ENCODE measurements around the gene PLEKHO2. TPM values are rescaled to one million over a fixed set of nuclear protein-coding genes. Genes with fewer than 3 reads are reported as not detected.

Gene PLEKHO2
- total and polyA plus RNA-seq, 2 donors (not counting 3 experiments of a cell fraction or from before 2014, with no cell fraction given), result 21.9 to 24.9 TPM

GRCh38 chr15:64875641-64876223, 34.0 kb downstream of the PLEKHO2 start:
- peaks cover 12% of the 10 kb centered on the region for H3K4me1 ChIP-seq (ENCODE audit: control insufficient read depth, extremely low read depth, insufficient read depth, low read length)
- intact Hi-C loops (cut with micrococcal nuclease) (loop anchor here (2.0 kb wide), 1 partner anchor 17 kb away; no protein-coding TSS in a partner anchor), dilution Hi-C loops (cut with MboI; ENCODE audit: extremely low pct_ligation_motif_present, low sequenced_read_pairs) (no loop called here)
- no TSS peak for BruUV-seq (replicated peaks)
- TF ChIP-seq, protein P1, sequence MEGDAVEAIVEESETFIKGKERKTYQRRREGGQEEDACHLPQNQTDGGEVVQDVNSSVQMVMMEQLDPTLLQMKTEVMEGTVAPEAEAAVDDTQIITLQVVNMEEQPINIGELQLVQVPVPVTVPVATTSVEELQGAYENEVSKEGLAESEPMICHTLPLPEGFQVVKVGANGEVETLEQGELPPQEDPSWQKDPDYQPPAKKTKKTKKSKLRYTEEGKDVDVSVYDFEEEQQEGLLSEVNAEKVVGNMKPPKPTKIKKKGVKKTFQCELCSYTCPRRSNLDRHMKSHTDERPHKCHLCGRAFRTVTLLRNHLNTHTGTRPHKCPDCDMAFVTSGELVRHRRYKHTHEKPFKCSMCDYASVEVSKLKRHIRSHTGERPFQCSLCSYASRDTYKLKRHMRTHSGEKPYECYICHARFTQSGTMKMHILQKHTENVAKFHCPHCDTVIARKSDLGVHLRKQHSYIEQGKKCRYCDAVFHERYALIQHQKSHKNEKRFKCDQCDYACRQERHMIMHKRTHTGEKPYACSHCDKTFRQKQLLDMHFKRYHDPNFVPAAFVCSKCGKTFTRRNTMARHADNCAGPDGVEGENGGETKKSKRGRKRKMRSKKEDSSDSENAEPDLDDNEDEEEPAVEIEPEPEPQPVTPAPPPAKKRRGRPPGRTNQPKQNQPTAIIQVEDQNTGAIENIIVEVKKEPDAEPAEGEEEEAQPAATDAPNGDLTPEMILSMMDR (IDR thresholded peaks at IDR 0.05; ENCODE audit: extremely low read depth in 1 of 2, insufficient read depth in 1 of 2, low read depth in 1 of 2, low read length in 2 of 2), result no peak
- TF ChIP-seq JUN (IDR thresholded peaks at IDR 0.05; ENCODE audit: borderline replicate concordance, insufficient read depth, insufficient read length, low read depth), result no peak
- TF ChIP-seq EZH2 (IDR thresholded peaks at IDR 0.05; ENCODE audit: borderline replicate concordance, low read depth, low read length, severe bottlenecking), result no peak
- TF ChIP-seq MYC (IDR thresholded peaks at IDR 0.05; ENCODE audit: low read depth, low read length), result no peak
- no peak for TF ChIP-seq FOS (IDR thresholded peaks at IDR 0.05; ENCODE audit: borderline replicate concordance, insufficient read depth, low read length)
- no peak for TF ChIP-seq POLR2A (IDR thresholded peaks at IDR 0.05; ENCODE audit: low read depth, low read length)
- TF ChIP-seq MAX (IDR thresholded peaks at IDR 0.05; ENCODE audit: insufficient read depth, insufficient read length), result no peak
- no peak for TF ChIP-seq GATA2 (IDR thresholded peaks at IDR 0.05; ENCODE audit: insufficient read depth, insufficient read length, low read depth, low read length)
- TF ChIP-seq POLR2AphosphoS5 (IDR thresholded peaks at IDR 0.05; ENCODE audit: insufficient read depth, low read depth, low read length), result no peak
- FAIRE-seq (no peak), DNase-seq (ENCODE audit: low read depth, low spot score) (no peak)
- H3K27ac ChIP-seq (ENCODE audit: insufficient read depth, low read depth, low read length), result no peak overlapping the region
- H3K36me3 ChIP-seq (ENCODE audit: control insufficient read depth in 2 of 2, extremely low read depth in 1 of 2, insufficient read depth in 2 of 2, low read length in 2 of 2), result no peaks in the 10 kb centered on the region
- no peaks in the 10 kb centered on the region for H3K27me3 ChIP-seq (ENCODE audit: control insufficient read depth in 2 of 2, insufficient read depth in 2 of 2, low read length in 2 of 2)
- no peaks in the 10 kb centered on the region for H3K9me3 ChIP-seq (replicated peaks; ENCODE audit: control insufficient read depth, insufficient read depth, low read length)
- H4K20me1 ChIP-seq (replicated peaks; ENCODE audit: control insufficient read depth, extremely low read depth, insufficient read depth, low read length), result no peaks in the 10 kb centered on the region
- H2AFZ ChIP-seq (ENCODE audit: low read depth, low read length), result no peak overlapping the region
- H3K9me1 ChIP-seq (replicated peaks; ENCODE audit: control insufficient read depth, extremely low read depth, insufficient read depth, low read length), result no peaks in the 10 kb centered on the region
- H3K79me2 ChIP-seq (ENCODE audit: control insufficient read depth, insufficient read depth, low read length), result no peaks in the 10 kb centered on the region
- ChIA-PET CTCF (interaction anchor here (1.5 kb wide), 1 partner anchor 11 kb away, joined by 5 read pairs; no protein-coding TSS in a partner anchor), POLR2A (no interaction called here)
- no peak overlapping the region for H3K9ac ChIP-seq (replicated peaks; ENCODE audit: extremely low read depth, insufficient read depth, low read length)
- no peak overlapping the region for H3K4me2 ChIP-seq (ENCODE audit: insufficient read depth, low read length)
- no peak overlapping the region for H3K4me3 ChIP-seq (replicated peaks in 1 of 3; ENCODE audit: insufficient read depth in 1 of 3, low read depth in 1 of 3, low read length in 3 of 3)
